ENCODE data around the gene RBBP6.
A peak's percentile ranks its signal among the peaks of the same experiment; 100 is the strongest.
"Not testable (repeated sequence)": the region's sequence is repeated elsewhere in the genome, so short reads cannot be mapped to it uniquely, and the experiment has no call there.

Gene RBBP6

DNA sequence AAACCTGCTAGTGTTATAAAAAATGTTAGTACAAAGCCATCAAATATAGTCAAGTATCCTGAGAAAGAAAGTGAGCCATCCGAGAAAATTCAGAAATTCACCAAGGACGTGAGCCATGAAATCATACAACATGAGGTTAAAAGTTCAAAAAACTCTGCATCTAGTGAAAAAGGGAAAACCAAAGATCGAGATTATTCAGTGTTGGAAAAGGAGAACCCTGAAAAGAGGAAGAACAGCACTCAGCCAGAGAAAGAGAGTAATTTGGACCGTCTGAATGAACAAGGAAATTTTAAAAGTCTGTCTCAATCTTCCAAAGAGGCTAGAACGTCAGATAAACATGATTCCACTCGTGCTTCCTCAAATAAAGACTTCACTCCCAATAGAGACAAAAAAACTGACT is 31.7 kb downstream of the RBBP6 start:
- DNase-seq, result no peak

GRCh38 chr16:24572069-24572468 is 32.7 kb downstream of the RBBP6 start:
- DNase-seq, result no peak

- no peak for DNase-seq
Measured at GRCh38 chr16:24573141-24573540, 33.8 kb downstream of the RBBP6 start.

- DNase-seq, result not testable (repeated sequence)
Measured at GRCh38 chr16:24574515-24575485, 35.4 kb downstream of the RBBP6 start.

GRCh38 chr16:24575791-24576190 is 36.4 kb downstream of the RBBP6 start:
- DNase-seq, result not testable (repeated sequence)

DNA sequence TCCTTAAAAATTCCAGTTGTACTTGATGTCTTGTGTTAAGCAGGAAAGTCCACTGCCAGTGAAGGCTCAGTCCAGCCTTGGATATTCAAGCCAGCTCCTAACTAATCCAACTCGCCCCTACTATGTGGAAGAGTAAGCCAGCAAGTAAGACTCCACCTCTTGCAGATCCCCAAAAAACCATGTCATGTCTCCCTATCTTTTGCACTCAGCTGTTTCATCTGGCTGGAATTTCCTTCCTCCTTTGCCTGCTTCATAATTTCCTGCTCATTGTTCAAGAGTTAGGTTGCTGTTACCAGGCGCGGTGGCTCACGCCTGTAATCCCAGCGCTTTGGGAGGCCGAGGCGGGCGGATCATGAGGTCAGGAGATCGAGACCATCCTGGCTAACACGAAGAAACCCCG is 37.8 kb downstream of the RBBP6 start:
- no peak for DNase-seq

GRCh38 chr16:24580665-24581064 is 41.3 kb downstream of the RBBP6 start:
- DNase-seq, result peak; percentile 1

GRCh38 chr16:24583494-24583893 is 44.1 kb downstream of the RBBP6 start:
- DNase-seq, result no peak

DNA sequence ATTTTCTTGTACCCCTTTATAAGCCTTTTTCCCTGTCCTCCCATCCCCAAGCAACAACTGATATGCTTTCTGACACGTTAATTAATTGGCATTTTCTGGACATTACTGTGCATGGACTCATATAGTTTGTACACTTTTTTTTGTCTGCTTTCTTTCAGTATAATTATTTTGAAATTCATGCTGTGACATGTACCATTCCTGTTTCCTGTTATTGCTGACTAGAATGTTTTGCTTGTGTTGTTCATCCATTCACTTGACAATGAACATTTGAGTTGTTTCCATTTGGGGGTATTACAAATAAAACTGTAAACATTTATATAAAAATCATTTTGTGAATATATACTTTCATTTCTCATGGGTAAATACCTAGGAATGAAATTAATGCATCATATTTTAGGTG is 50.6 kb downstream of the RBBP6 start:
- no peak for DNase-seq

GRCh38 chr16:24598777-24599437 is 59.5 kb downstream of the RBBP6 start:
- no peak for DNase-seq

- DNase-seq, result no peak
Measured at GRCh38 chr16:24609417-24609739, 70.0 kb downstream of the RBBP6 start.

DNA sequence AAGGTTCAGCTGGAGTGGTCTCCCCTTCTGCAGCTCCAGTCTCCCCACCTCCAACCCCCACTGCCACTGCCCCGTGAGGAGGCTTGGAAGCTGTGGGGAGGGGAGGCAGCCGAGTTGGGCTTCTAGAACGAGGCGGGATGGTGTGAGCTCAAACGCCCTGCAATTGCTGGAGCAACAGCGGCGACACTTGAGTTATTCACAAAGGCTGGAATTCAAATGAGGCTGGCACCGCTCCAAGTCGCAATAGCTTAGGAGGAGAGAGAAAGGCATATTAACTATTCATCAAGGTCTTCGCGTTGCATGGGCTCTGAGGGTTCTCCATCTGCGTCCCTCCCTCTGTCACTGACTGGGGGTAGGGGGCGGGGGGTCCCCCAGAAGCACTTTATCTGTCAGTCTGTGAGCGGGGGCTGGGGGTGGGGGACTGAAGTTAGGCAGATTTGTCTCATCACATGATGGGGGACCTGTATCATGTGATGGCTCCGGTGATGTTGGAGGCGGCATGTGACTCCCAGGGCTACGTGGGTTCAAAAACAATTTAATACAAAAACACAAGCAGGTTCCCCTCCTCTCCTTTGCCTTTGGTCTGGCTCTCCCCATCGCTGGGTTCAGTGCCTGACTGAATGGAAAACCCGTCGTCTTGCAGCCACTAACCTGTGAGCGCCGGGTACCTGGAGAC is 70.5 kb downstream of the RBBP6 start:
- peak; percentile 71 for DNase-seq

DNA sequence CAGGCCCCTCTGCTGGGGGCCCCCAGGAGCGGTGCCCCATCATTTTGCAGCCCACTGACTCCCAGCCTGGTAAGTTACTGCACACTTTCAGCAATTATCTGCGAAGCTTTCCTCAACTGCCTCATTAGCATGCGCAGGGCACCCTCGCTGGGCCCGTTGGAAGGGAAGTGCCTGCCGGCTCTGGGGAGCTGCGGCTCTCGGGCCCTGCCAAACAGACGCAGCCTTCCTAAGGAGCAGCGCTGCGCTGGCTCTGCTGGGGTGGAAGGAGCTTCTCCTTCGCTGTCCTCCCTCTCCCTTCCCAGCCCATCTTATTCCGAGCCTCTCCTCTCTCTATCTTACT is 71.0 kb downstream of the RBBP6 start:
- DNase-seq, result peak; percentile 63

DNA sequence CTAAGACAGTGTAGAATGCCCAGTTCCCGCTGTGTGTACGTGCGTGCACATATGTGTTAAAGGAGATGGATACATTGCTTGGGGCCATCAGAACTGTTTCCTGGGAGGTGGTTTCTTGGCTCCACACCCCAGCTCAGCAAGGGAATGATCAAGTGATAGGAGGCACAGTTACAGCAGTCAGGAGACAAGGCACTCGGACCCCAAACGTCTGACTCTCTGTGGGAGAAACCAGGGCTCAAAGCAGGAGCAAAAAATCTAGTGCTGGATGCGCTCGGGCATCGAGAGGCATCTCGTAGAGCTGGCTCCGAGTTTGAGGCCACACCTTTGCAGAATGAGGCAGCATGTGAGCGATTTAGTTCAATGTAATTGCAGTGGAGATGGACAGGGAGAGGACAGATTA is 71.9 kb downstream of the RBBP6 start:
- no peak for DNase-seq

GRCh38 chr16:24612656-24613055 is 73.3 kb downstream of the RBBP6 start:
- no peak for DNase-seq

GRCh38 chr16:24613267-24613666 is 73.9 kb downstream of the RBBP6 start:
- DNase-seq, result not testable (repeated sequence)

GRCh38 chr16:24617502-24617901 is 78.1 kb downstream of the RBBP6 start:
- DNase-seq, result no peak
